ENCODE data around the gene FAM110C.
"Not testable (repeated sequence)": the region's sequence is repeated elsewhere in the genome, so short reads cannot be mapped to it uniquely, and the experiment has no call there.

The FAM110C gene

GRCh38 chr2:32068-32467 lies 14.2 kb downstream of the FAM110C start:
- TF ChIP-seq, protein P1, sequence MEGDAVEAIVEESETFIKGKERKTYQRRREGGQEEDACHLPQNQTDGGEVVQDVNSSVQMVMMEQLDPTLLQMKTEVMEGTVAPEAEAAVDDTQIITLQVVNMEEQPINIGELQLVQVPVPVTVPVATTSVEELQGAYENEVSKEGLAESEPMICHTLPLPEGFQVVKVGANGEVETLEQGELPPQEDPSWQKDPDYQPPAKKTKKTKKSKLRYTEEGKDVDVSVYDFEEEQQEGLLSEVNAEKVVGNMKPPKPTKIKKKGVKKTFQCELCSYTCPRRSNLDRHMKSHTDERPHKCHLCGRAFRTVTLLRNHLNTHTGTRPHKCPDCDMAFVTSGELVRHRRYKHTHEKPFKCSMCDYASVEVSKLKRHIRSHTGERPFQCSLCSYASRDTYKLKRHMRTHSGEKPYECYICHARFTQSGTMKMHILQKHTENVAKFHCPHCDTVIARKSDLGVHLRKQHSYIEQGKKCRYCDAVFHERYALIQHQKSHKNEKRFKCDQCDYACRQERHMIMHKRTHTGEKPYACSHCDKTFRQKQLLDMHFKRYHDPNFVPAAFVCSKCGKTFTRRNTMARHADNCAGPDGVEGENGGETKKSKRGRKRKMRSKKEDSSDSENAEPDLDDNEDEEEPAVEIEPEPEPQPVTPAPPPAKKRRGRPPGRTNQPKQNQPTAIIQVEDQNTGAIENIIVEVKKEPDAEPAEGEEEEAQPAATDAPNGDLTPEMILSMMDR (IDR thresholded peaks at IDR 0.05; ENCODE audit: insufficient read depth, low read depth, low read length, missing control alignments), result no peak
- DNase-seq (ENCODE audit: low read depth), result no peak
- no peak overlapping the region for H3K4me3 ChIP-seq (ENCODE audit: low read depth, low read length)

DNA sequence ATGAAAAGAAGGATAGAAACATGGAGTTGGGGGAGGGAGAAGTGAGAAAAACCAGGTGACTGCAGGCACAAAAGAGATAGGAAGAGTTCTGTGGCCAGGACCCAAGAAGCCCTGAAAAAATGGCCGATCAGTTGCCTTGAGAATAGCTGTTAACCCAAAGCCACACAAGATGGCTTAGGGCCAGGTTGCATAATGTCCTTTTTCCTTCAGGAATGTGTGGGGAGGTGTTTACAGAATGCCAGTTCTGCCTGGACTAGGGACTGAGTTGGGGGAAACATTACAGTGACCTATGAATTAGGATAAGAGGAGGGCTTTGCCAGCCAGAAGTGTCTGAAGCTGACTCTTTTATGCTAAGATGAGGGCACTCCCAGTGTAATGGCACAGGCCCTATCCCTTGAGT lies 17.1 kb downstream of the FAM110C start:
- TF ChIP-seq, protein P1 (IDR thresholded peaks at IDR 0.05; ENCODE audit: insufficient read depth, low read depth, low read length, missing control alignments), result no peak
- no peak overlapping the region for H3K4me3 ChIP-seq (ENCODE audit: low read depth, low read length)
- DNase-seq (ENCODE audit: low read depth), result no peak

- TF ChIP-seq, protein P1 (IDR thresholded peaks at IDR 0.05; ENCODE audit: insufficient read depth, low read depth, low read length, missing control alignments), result no peak
- no peak for DNase-seq (ENCODE audit: low read depth)
- H3K4me3 ChIP-seq (ENCODE audit: low read depth, low read length), result no peak overlapping the region
These were observed 17.8 kb downstream of the FAM110C start for GRCh38 chr2:28406-28975.

DNA sequence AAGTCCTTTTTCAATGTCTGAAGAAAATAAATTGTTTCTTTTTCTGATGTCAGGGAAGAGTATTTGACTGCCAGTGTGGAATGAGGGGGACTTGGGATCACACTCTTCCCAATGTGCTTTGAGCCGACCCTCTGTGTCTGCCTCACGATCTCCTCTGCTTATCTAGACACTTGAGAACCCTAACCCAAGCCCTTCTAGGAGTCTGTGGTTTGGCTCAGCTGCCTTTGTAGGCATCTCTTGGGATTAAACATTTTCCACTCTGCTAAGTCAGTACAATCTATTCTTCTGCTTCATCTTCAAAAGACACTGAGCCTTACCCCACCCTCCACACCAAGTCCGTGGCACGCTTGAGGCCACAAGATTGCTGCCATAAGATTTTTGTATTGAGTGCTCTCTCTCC lies 19.4 kb downstream of the FAM110C start:
- no peak for DNase-seq (ENCODE audit: low read depth)
- TF ChIP-seq, protein P1 (IDR thresholded peaks at IDR 0.05; ENCODE audit: insufficient read depth, low read depth, low read length, missing control alignments), result no peak
- no peak overlapping the region for H3K4me3 ChIP-seq (ENCODE audit: low read depth, low read length)

DNA sequence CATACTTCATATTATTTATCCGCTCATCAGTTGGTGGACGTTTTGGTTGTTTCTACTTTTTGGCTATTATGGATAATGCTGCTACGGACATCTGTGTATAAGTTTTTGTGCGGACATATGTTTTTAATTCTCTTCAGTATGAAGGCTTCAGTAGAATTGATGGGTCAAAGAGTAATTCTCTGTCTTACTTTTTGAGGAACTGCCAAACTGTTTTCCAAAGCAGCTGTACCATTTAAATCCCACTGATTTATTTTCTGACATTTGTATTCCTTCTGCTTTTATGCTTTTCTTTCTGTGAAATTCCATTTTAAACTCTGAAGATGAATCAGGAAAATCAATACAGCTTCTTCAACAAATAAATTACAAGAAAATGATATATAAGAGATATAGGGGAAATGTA lies 20.8 kb downstream of the FAM110C start:
- H3K4me3 ChIP-seq (ENCODE audit: low read depth, low read length), result no peak overlapping the region
- no peak for DNase-seq (ENCODE audit: low read depth)
- TF ChIP-seq, protein P1 (IDR thresholded peaks at IDR 0.05; ENCODE audit: insufficient read depth, low read depth, low read length, missing control alignments), result no peak

- DNase-seq (ENCODE audit: low read depth); H3K4me3 ChIP-seq (ENCODE audit: low read depth, low read length): not testable (repeated sequence)
These were observed 21.7 kb downstream of the FAM110C start for GRCh38 chr2:24591-24990.

- H3K4me3 ChIP-seq (ENCODE audit: low read depth, low read length), result no peak overlapping the region
- no peak for DNase-seq (ENCODE audit: low read depth)
- TF ChIP-seq, protein P1 (IDR thresholded peaks at IDR 0.05; ENCODE audit: insufficient read depth, low read depth, low read length, missing control alignments), result no peak
These were observed 22.2 kb downstream of the FAM110C start for GRCh38 chr2:24107-24506.
